ENCODE data around the gene SF3A2.

SF3A2 gene

GRCh38 chr19:2232286-2233151, 4.1 kb upstream of the SF3A2 start:
- Histone ChIP-seq H2AFZ (ENCODE audit: low read depth, low read length) (no peak overlapping the region), H3K4me2 (ENCODE audit: insufficient read depth, low read length) (peak overlapping the region; percentile 82; the same call in 1 of the 2 replicates), H3K9me3 (ENCODE audit: insufficient read depth, low read length, severe bottlenecking) (no peaks in the 10 kb centered on the region), H3K27me3 (ENCODE audit: insufficient read depth, low read length, poor library complexity) (no peaks in the 10 kb centered on the region), H3K36me3 (ENCODE audit: insufficient read depth, low read length) (peaks cover 70% of the 10 kb centered on the region), H3K27ac (ENCODE audit: low read length) (no peak overlapping the region), H4K20me1 (ENCODE audit: insufficient read depth, low read length) (peaks cover 59% of the 10 kb centered on the region), H3K4me1 (ENCODE audit: insufficient read depth, low read length) (peaks cover 32% of the 10 kb centered on the region), H3K9ac (ENCODE audit: low read depth, low read length) (0 out of 2 replicates have a peak overlapping the region, but pooled peaks have one; percentile 11), H3K4me3 (ENCODE audit: low read depth in 1 of 2, low read length in 2 of 2) (no peak overlapping the region), H3K79me2 (ENCODE audit: insufficient read depth, low read length) (peaks cover 71% of the 10 kb centered on the region)
- ATAC-seq (ENCODE audit: insufficient read depth, low read depth): no peak
- no peak for TF ChIP-seq CTCF (IDR thresholded peaks at IDR 0.05; ENCODE audit: borderline replicate concordance, extremely low read depth, low read length, poor library complexity, severe bottlenecking)
- TF ChIP-seq EZH2 (IDR thresholded peaks at IDR 0.05; ENCODE audit: borderline replicate concordance, low read depth, low read length, severe bottlenecking): no peak
- DNase-seq: no peak

GRCh38 chr19:2233601-2234280, 2.9 kb upstream of the SF3A2 start:
- H3K4me3 ChIP-seq (ENCODE audit: low read depth in 1 of 2, low read length in 2 of 2): peak overlapping the region in 1 of 2 experiments; percentile 64; a peak in 2 of 4 replicates
- no peak for ATAC-seq (ENCODE audit: insufficient read depth, low read depth)
- H3K9me3 ChIP-seq (ENCODE audit: insufficient read depth, low read length, severe bottlenecking): no peaks in the 10 kb centered on the region
- peak overlapping the region; percentile 82 for H3K4me2 ChIP-seq (ENCODE audit: insufficient read depth, low read length)
- H3K27ac ChIP-seq (ENCODE audit: low read length): 0 out of 2 replicates have a peak overlapping the region, but pooled peaks have one; percentile 36
- peaks cover 78% of the 10 kb centered on the region for H3K79me2 ChIP-seq (ENCODE audit: insufficient read depth, low read length)
- peak overlapping the region; percentile 99; the same call in 1 of the 2 replicates for H3K9ac ChIP-seq (ENCODE audit: low read depth, low read length)
- H4K20me1 ChIP-seq (ENCODE audit: insufficient read depth, low read length): peaks cover 65% of the 10 kb centered on the region
- peaks cover 72% of the 10 kb centered on the region for H3K36me3 ChIP-seq (ENCODE audit: insufficient read depth, low read length)
- H2AFZ ChIP-seq (ENCODE audit: low read depth, low read length): no peak overlapping the region
- peaks cover 44% of the 10 kb centered on the region for H3K4me1 ChIP-seq (ENCODE audit: insufficient read depth, low read length)
- TF ChIP-seq EZH2 (IDR thresholded peaks at IDR 0.05; ENCODE audit: borderline replicate concordance, low read depth, low read length, severe bottlenecking) (no peak), CTCF (IDR thresholded peaks at IDR 0.05; ENCODE audit: borderline replicate concordance, extremely low read depth, low read length, poor library complexity, severe bottlenecking) (no peak)
- DNase-seq: no peak
- no peaks in the 10 kb centered on the region for H3K27me3 ChIP-seq (ENCODE audit: insufficient read depth, low read length, poor library complexity)

GRCh38 chr19:2234996-2235380, 1.6 kb upstream of the SF3A2 start:
- Histone ChIP-seq H3K27ac (ENCODE audit: low read length) (peak overlapping the region; percentile 96), H3K9ac (ENCODE audit: low read depth, low read length) (peak overlapping the region; percentile 99), H3K9me3 (ENCODE audit: insufficient read depth, low read length, severe bottlenecking) (no peaks in the 10 kb centered on the region), H3K4me1 (ENCODE audit: insufficient read depth, low read length) (peaks cover 56% of the 10 kb centered on the region), H2AFZ (ENCODE audit: low read depth, low read length) (no peak overlapping the region), H3K36me3 (ENCODE audit: insufficient read depth, low read length) (peaks cover 64% of the 10 kb centered on the region), H3K4me3 (ENCODE audit: low read depth in 1 of 2, low read length in 2 of 2) (peak overlapping the region; percentile 64 to 88), H3K4me2 (ENCODE audit: insufficient read depth, low read length) (peak overlapping the region; percentile 82), H3K79me2 (ENCODE audit: insufficient read depth, low read length) (peaks cover 88% of the 10 kb centered on the region), H4K20me1 (ENCODE audit: insufficient read depth, low read length) (peaks cover 67% of the 10 kb centered on the region), H3K27me3 (ENCODE audit: insufficient read depth, low read length, poor library complexity) (no peaks in the 10 kb centered on the region)
- DNase-seq: no peak
- TF ChIP-seq EZH2 (IDR thresholded peaks at IDR 0.05; ENCODE audit: borderline replicate concordance, low read depth, low read length, severe bottlenecking) (no peak), CTCF (IDR thresholded peaks at IDR 0.05; ENCODE audit: borderline replicate concordance, extremely low read depth, low read length, poor library complexity, severe bottlenecking) (no peak)
- no peak for ATAC-seq (ENCODE audit: insufficient read depth, low read depth)

All from DND-41 (cell line).